SK-N-MC (cell line): ENCODE results near the gene MAGI2.

ENCODE experiments used
- EZH2 ChIP-seq: fragments of 200-600 bp; sonication (generic); IDR thresholded peaks from one replicate; pipeline ENCODE4 v1.6.1; 2017; ENCODE audit warnings: antibody characterized with exemption
- FOXP2 ChIP-seq: optimal IDR thresholded peaks from 2 replicates; pipeline ENCODE3; 2011; ENCODE audit warnings: mild to moderate bottlenecking, moderate library complexity; ENCODE audit not compliant: insufficient read depth; ENCODE audit errors: extremely low read length, control extremely low read depth
- POLR2AphosphoS5 ChIP-seq: IDR thresholded peaks from 2 replicates; pipeline ENCODE4 v1.6.1; 2012; ENCODE audit warnings: mild to moderate bottlenecking, low read depth, low read length, borderline replicate concordance

DNA sequence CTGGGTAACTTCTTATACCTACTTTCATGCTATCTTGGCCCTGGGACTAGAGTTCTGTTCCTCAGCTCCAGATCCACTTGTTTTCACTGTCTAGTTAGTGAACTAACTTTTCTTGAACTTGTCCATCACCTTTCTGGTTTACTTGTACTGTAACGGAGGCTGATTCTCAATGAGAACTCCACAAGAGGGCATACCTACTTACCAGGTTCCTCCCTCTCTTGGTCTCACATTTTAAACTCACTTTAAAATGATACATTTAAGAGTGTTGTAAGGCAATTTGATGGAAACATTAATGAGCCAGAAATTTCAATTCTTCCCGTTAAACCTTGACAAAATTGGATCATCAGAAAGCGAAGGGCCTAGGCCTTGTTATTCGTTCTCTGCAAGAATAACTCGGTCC lies 111.6 kb downstream of the MAGI2 start:
- no peak for TF ChIP-seq EZH2
- no peak for TF ChIP-seq POLR2AphosphoS5
- TF ChIP-seq FOXP2, result no peak
